HG03045 (cell line): ENCODE measurements around the gene NDUFV1.
"Not testable (repeated sequence)": the region's sequence is repeated elsewhere in the genome, so short reads cannot be mapped to it uniquely, and the experiment has no call there.

ENCODE experiments used
- ATAC-seq: cut with Tn5 transposase; IDR thresholded peaks from one replicate; pipeline ENCODE4 v1.9.1; 2021; ENCODE audit warnings: mild to moderate bottlenecking, moderate library complexity; ENCODE audit not compliant: unreplicated experiment

NDUFV1 gene

GRCh38 chr11:67610302-67610868, 3.6 kb downstream of the NDUFV1 start:
- ATAC-seq: no peak

DNA sequence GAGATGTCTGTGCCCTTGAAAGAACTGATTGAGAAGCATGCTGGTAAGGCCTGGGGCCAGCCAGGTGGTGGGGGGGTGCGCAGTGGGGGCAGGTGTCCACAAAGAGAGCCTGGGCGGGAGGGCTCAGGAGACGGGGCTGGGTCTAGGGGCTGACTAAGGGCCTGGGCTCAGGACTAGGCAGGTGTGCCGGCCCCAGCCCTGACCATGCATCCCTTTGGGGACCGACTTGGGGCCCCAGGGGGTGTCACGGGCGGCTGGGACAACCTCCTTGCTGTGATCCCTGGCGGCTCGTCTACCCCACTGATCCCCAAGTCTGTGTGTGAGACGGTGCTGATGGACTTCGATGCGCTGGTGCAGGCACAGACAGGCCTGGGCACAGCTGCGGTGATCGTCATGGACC, 4.4 kb downstream of the NDUFV1 start:
- no peak for ATAC-seq

- ATAC-seq: no peak
Measured at GRCh38 chr11:67611704-67612587, 5.2 kb downstream of the NDUFV1 start.

DNA sequence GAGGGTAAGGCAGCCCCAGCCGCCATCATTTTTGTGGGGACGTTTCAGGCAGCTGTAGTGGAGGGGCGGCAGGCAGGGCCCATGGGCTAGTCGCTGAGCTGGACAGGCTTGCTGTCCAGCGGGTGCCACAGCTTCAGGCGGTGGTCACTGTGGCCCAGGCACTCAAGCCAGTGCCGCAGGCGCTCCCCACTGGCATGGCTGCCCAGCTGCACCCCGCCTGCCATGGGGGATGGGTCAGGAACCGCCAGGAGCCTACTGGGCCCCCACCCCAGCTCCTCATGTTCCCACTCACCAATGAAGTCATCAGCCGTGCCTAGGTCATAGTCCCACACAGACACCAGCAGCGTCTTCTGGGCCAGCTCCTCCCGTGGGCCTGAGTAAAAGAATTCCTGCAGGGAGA, 6.0 kb downstream of the NDUFV1 start:
- no peak for ATAC-seq

DNA sequence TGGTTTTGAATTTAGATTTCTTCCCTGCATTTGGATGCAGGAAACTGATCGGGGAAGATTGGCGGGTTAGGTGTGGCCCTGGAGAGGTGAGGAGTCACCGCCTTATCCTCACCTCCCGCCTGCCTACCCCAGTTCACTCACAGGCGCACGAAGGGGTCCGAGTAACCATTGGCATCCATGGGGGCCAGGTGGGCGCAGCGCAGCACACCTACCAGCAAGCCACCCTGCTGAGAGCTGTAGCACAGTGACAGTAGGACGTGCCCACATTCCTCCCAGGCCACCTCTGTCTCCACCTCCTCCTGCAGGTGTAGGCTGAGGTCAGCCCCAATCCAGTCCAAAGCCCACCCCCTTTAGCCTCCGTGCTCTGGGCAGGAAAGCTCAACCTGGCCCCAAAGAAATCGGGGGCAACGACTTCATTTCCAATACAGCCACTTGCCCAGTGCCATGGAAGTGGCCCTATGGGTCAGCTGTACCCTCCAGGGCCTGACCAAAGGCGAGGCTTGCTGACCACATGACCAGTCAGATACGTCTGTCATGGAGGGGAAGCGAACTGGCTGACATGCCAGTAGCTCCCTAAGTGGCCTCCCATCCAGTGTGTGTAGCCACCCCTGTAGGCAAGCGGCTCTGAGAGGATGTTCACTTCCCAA, 6.7 kb downstream of the NDUFV1 start:
- no peak for ATAC-seq

DNA sequence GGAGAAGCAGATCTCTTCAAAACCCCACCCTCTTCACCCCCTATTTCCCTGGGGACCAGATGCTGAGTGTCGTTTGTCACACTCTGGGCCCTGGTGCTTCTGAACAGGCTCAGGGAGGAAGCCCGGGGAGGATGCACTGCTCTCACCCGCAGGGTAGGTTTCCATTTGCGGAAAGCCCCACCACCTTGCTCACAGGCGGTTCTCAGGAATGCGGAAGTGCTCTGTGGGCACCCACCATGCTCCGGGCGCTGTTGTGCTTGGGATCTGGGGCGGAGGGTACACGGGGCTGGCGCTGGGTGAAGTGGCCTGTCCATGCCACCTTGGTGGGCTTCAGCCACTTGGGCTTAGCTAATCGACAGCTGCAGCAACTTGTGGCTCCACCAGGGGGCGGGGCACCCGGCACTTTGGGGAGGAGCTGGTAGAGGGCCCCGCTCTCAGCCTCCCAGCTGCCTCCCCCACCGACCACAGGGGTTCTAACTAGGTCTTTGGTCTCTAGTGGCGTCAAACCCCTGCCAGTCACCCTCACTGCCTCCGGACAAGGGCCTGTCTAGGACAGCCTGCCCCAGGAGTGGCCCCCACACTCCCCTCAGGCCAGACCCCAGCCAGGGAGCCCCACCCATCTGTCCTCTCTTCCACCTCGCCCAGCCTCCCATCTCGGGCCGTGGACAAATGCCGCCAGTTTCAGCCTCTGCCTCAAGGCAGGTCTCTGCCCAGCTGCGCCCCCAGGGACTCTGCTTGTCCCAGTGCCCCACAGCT, 7.4 kb downstream of the NDUFV1 start:
- ATAC-seq: peak; percentile 69

- ATAC-seq: no peak
Measured at GRCh38 chr11:67614730-67615714, 8.3 kb downstream of the NDUFV1 start.

GRCh38 chr11:67615728-67616430, 9.1 kb downstream of the NDUFV1 start:
- no peak for ATAC-seq

GRCh38 chr11:67616431-67617242, 9.9 kb downstream of the NDUFV1 start:
- ATAC-seq: no peak

DNA sequence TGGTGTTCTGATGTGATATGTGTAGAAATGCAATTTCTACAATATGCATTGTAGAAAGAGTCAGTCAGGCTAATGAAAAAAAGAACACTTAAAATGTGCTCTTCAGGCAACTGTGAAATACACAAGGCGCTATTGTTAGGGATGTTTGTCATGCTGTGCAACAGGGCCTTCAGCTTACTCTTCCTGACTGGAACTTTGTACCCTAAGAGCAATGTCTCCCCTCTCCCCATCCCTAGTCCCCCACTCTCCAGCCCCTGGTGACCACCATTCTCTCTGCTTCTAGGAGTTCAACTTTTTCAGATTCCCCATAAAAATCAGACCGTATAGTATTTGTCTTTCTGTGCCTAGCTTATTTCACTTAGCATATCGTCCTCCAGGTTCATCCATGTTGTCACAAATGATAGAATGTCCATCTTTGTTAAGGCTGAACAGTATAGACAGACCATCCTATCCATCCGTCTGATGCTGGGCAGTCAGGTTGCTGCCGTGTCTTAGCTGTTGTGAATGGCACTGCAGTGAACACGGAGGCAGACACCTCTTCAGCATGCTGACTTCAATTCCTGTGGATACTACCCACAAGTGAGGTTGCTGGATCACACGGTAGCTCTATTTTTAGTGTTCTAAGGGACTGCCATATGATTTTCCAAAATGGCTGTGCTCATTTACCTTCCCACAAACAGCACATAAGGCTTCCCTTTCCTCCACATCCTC, 10.7 kb downstream of the NDUFV1 start:
- no peak for ATAC-seq

- ATAC-seq: not testable (repeated sequence)
Measured at GRCh38 chr11:67618901-67619659, 12.3 kb downstream of the NDUFV1 start.

DNA sequence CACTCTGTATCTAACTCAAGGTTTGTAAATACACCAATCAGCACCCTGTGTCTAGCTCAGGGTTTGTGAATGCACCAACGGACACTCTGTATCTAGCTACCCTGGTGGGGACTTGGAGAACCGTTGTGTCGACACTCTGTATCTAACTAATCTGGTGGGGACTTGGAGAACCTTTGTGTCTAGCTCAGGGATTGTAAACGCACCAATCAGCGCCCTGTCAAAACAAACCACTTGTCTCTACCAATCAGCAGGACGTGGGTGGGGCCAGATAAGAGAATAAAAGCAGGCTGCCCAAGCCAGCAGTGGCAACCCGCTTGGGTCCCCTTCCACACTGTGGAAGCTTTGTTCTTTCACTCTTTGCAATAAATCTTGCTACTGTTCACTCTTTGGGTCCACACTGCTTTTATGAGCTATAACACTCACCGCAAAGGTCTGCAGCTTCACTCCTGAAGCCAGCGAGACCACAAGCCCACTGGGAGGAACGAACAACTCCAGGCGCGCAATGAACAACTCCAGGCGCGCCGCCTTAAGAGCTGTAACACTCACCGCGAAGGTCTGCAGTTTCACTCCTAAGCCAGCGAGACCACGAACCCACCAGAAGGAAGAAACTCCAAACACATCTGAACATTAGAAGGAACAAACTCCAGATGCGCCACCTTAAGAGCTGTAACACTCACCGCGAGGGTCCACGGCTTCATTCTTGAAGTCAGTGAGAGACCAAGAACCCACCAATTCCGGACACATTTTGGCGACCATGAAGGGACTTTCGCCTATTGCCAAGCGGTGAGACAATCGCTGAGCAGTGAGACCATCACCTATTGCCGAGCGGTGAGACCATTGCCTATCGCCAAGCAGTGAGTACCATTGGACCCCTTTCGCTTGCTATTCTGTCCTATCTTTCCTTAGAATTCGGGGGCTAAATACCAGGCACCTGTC, 13.2 kb downstream of the NDUFV1 start:
- not testable (repeated sequence) for ATAC-seq

DNA sequence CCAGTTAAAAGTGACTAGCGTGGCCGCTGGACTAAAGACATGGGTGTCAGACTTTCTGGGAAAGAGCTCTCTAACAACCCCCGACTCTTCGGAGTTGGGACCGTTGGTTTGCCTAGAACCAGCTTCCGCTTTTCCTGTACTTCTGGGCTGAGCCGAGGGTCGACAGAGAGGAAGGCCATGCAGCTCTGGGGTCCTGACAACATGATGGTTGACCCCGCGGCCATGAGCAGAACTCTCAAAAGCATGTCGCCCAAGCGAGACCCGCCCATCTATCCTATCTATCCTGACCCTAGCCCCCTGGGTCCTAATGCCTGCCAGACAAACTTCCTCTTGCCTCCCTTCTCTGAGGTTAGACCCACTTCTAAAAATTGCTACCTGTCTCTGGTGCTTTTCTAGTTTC, 13.9 kb downstream of the NDUFV1 start:
- not testable (repeated sequence) for ATAC-seq

GRCh38 chr11:67621928-67622327, 15.2 kb downstream of the NDUFV1 start:
- not testable (repeated sequence) for ATAC-seq

- ATAC-seq: not testable (repeated sequence)
Measured at GRCh38 chr11:67622905-67623304, 16.2 kb downstream of the NDUFV1 start.

DNA sequence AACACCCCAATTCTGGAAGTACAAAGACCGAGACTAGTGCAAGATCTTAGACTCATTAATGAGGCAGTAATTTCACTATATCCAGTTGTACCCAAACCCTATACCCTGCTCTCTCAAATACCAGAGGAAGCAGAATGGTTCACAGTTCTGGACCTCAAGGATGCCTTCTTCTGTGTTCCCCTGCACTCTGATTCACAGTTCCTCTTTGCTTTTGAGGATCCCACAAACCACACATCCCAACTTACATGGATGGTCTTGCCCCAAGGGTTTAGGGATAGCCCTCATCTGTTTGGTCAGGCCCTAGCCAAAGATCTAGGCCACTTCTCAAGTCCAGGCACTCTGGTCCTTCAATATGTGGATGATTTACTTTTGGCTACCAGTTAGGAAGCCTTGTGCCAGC, 17.1 kb downstream of the NDUFV1 start:
- not testable (repeated sequence) for ATAC-seq
